B cell (primary cell): ENCODE measurements around the gene CYB5A. TPM values are rescaled to one million over a fixed set of nuclear protein-coding genes. Genes with fewer than 3 reads are reported as not detected.

Experiments used
- ATAC-seq: fragments of 200-7000 bp; cut with Tn5 transposase; one replicate; pipeline ENCODE4 v1.10.0; 2021; ENCODE audit warnings: low read depth, mild to moderate bottlenecking, moderate number of reproducible peaks, moderate library complexity
- CTCF ChIA-PET: fragments of 350-600 bp; sonication (Branson Sonifier 250); formaldehyde crosslinking; loops from one replicate; lab custom pipeline; 2021; ENCODE audit warnings: antibody characterized with exemption, inconsistent platforms; lab: Charles Lee
- POLR2A ChIA-PET: fragments of 350-600 bp; sonication (Branson Sonifier 250); formaldehyde crosslinking; loops from one replicate; lab custom pipeline; 2021; ENCODE audit warnings: antibody characterized with exemption; lab: Charles Lee
- DNase-seq: peaks from one replicate; pipeline ENCODE4 v3.0.0; 2013
- H2AFZ ChIP-seq: 2 replicates; pipeline ENCODE4 v1.6.1; 2012; ENCODE audit warnings: mild to moderate bottlenecking, low read depth, low read length; ENCODE audit not compliant: insufficient read depth, poor library complexity, severe bottlenecking
- H3K27ac ChIP-seq, 2 donors: 1 replicate in 1 of 2; 2 replicates in 1 of 2; pipeline ENCODE4 v1.5.1; 2012 to 2013; ENCODE audit warnings: low read length in 2 of 2, mild to moderate bottlenecking in 2 of 2, moderate library complexity in 1 of 2
- H3K27me3 ChIP-seq, 4 experiments: fragments of 200-600 bp in 1 of 4; sonication (generic) in 1 of 4; replicated peaks in 1 of 4; 1 replicate in 2 of 4; 2 replicates in 2 of 4; pipeline versions ENCODE4 v1.6.1 to v1.7.0; 2013 to 2016; ENCODE audit warnings: low read length in 3 of 4, mild to moderate bottlenecking in 2 of 4, mixed read lengths in 1 of 4, moderate library complexity in 1 of 4; ENCODE audit not compliant: insufficient read depth in 4 of 4, control insufficient read depth in 3 of 4; ENCODE audit errors: control extremely low read depth in 1 of 4
- H3K36me3 ChIP-seq, 2 experiments: replicated peaks in 1 of 2; 1 replicate in 1 of 2; 2 replicates in 1 of 2; pipeline versions ENCODE4 v1.6.1 to v1.7.1; 2013; ENCODE audit warnings: low read length in 1 of 2; ENCODE audit not compliant: insufficient read depth in 2 of 2, control insufficient read depth in 1 of 2; ENCODE audit errors: control extremely low read depth in 1 of 2, extremely low read depth in 1 of 2
- H3K4me1 ChIP-seq, 2 donors: fragments of 200-600 bp in 1 of 2; sonication (generic) in 1 of 2; 1 replicate in 1 of 2; 2 replicates in 1 of 2; pipeline versions ENCODE4 v1.5.1 to v1.6.1; 2013 to 2017; ENCODE audit warnings: low read length in 2 of 2; ENCODE audit not compliant: control insufficient read depth in 2 of 2, insufficient read depth in 2 of 2
- H3K4me2 ChIP-seq: replicated peaks from 2 replicates; pipeline ENCODE3; 2012; ENCODE audit warnings: mild to moderate bottlenecking, low read depth, low read length; ENCODE audit not compliant: poor library complexity, severe bottlenecking
- H3K4me3 ChIP-seq, 5 experiments: fragments of 200-600 bp in 1 of 5; sonication (generic) in 1 of 5; 1 replicate in 3 of 5; 2 replicates in 2 of 5; pipeline versions ENCODE4 v1.5.1 to v1.7.0; 2011 to 2016; ENCODE audit warnings: low read length in 4 of 5, mild to moderate bottlenecking in 4 of 5, low read depth in 2 of 5, control low read depth in 1 of 5, moderate library complexity in 1 of 5; ENCODE audit not compliant: insufficient read depth in 1 of 5; ENCODE audit errors: control extremely low read depth in 1 of 5, extremely low read depth in 1 of 5
- H3K79me2 ChIP-seq: fragments of 200-600 bp; sonication (generic); one replicate; pipeline ENCODE4 v1.6.0; 2016; ENCODE audit warnings: low read length; ENCODE audit not compliant: control insufficient read depth, insufficient read depth
- H3K9ac ChIP-seq: fragments of 200-600 bp; sonication (generic); 2 replicates; pipeline ENCODE4 v1.6.1; 2017; ENCODE audit warnings: mild to moderate bottlenecking, low read length, moderate library complexity
- H3K9me3 ChIP-seq, 3 donors: one replicate each; pipeline versions ENCODE4 v1.6.1 to v1.7.1; 2013; ENCODE audit warnings: low read length in 2 of 3; ENCODE audit not compliant: control insufficient read depth in 2 of 3, insufficient read depth in 1 of 3; ENCODE audit errors: control extremely low read depth in 1 of 3
- H4K20me1 ChIP-seq: 2 replicates; pipeline ENCODE4 v1.6.0; 2012; ENCODE audit warnings: mild to moderate bottlenecking, low read length; ENCODE audit not compliant: insufficient read depth, control insufficient read depth, poor library complexity, severe bottlenecking
- H3K27ac Mint-ChIP-seq: one replicate; pipeline ENCODE4 v1.8.0; 2021; ENCODE audit warnings: mixed read lengths
- H3K27me3 Mint-ChIP-seq: one replicate; pipeline ENCODE4 v1.8.0; 2021; ENCODE audit warnings: mixed read lengths
- H3K4me1 Mint-ChIP-seq: one replicate; pipeline ENCODE4 v1.8.0; 2021; ENCODE audit warnings: mixed read lengths
- H3K4me3 Mint-ChIP-seq: one replicate; pipeline ENCODE4 v1.8.0; 2021; ENCODE audit warnings: mixed read lengths
- H3K9me3 Mint-ChIP-seq: one replicate; pipeline ENCODE4 v1.8.0; 2022; ENCODE audit warnings: mixed read lengths; ENCODE audit not compliant: insufficient read depth
- CTCF ChIP-seq: fragments of 200-600 bp; IDR thresholded peaks from one replicate; pipeline ENCODE4 v1.8.0; 2022; ENCODE audit warnings: antibody characterized with exemption, mild to moderate bottlenecking
- EZH2 ChIP-seq: IDR thresholded peaks from 2 replicates; pipeline ENCODE4 v1.6.1; 2012; ENCODE audit warnings: borderline replicate concordance, low read depth, mild to moderate bottlenecking, moderate library complexity, low read length; ENCODE audit not compliant: insufficient read depth, poor library complexity, severe bottlenecking
- WGBS: methylation state at CpG from one replicate; pipeline ENCODE4 v1.1.5; 2013; ENCODE audit warnings: missing lambda C conversion rate; ENCODE audit not compliant: insufficient coverage; 5-methylcytosine and 5-hydroxymethylcytosine counted together
- intact Hi-C: fragments of 100-400 bp; cut with micrococcal nuclease; formaldehyde crosslinking; loops from one replicate; pipeline ENCODE4 v1.10.0; 2022
- polyA plus RNA-seq: library from polyadenylated mRNA; depleted of rRNA; stranded (reverse); fragments of >200 nt; gene quantifications from 2 replicates; pipeline ENCODE4 v1.2.3, GENCODE V29; 2012
- total RNA-seq, 2 donors: library from RNA; stranded (reverse); fragments of 120-200 nt in 1 of 2; gene quantifications; 1 replicate in 1 of 2; 2 replicates in 1 of 2; pipeline versions ENCODE4 v1.2.3 to v1.2.4, GENCODE V29; 2013 to 2022

The CYB5A gene
- total and polyA plus RNA-seq, 2 donors (not counting 1 experiment from before 2014, with no cell fraction given) = 46.9 to 217 TPM

- Histone ChIP-seq H3K4me3 (no peak overlapping the region), H3K27me3 (no peaks in the 10 kb centered on the region), H3K9me3 (no peaks in the 10 kb centered on the region), H3K79me2 (no peaks in the 10 kb centered on the region), H3K27ac (no peak overlapping the region), H3K4me2 (no peak overlapping the region), H3K9ac (no peak overlapping the region), H3K4me1 (no peaks in the 10 kb centered on the region), H3K36me3 (no peaks in the 10 kb centered on the region), H2AFZ (no peak overlapping the region), H4K20me1 (no peaks in the 10 kb centered on the region)
- ChIA-PET CTCF (no interaction called here), POLR2A (no interaction called here)
- DNase-seq (no peak), ATAC-seq (no peak)
- Mint-ChIP-seq H3K9me3 (no peaks in the 10 kb centered on the region), H3K4me3 (no peak overlapping the region), H3K4me1 (no peaks in the 10 kb centered on the region), H3K27ac (no peak overlapping the region), H3K27me3 (peaks cover 6% of the 10 kb centered on the region)
- 94% methylated on average over 5 of the region's 9 CpGs for WGBS
- intact Hi-C loops = no loop called here
- no peak for TF ChIP-seq CTCF
- no peak for TF ChIP-seq EZH2
Measured at GRCh38 chr18:74221081-74221480, 70.7 kb downstream of the CYB5A start.

GRCh38 chr18:74219056-74219455, 72.7 kb downstream of the CYB5A start:
- Histone ChIP-seq H3K9me3 (peaks cover 0 to 4% (median 0%) of the 10 kb centered on the region in 3 donors), H3K4me3 (no peak overlapping the region), H3K27me3 (peaks cover 0 to 7% (median 0%) of the 10 kb centered on the region in 4 experiments), H2AFZ (no peak overlapping the region), H3K4me1 (no peaks in the 10 kb centered on the region), H3K4me2 (no peak overlapping the region), H3K36me3 (no peaks in the 10 kb centered on the region), H3K27ac (no peak overlapping the region), H4K20me1 (no peaks in the 10 kb centered on the region), H3K79me2 (no peaks in the 10 kb centered on the region), H3K9ac (no peak overlapping the region)
- CTCF ChIA-PET = interaction anchor here (1.6 kb wide), 1 partner anchor 123 kb away, joined by 3 read pairs; no protein-coding TSS in a partner anchor
- H3K27me3 Mint-ChIP-seq = peaks cover 10% of the 10 kb centered on the region
- POLR2A ChIA-PET = no interaction called here
- WGBS = no CpG with 5 or more reads among the region's 10 CpGs
- H3K4me1 Mint-ChIP-seq = no peaks in the 10 kb centered on the region
- no peak for TF ChIP-seq CTCF
- TF ChIP-seq EZH2 = no peak
- ATAC-seq (no peak), DNase-seq (no peak)
- no peaks in the 10 kb centered on the region for H3K9me3 Mint-ChIP-seq
- H3K27ac Mint-ChIP-seq = no peak overlapping the region
- H3K4me3 Mint-ChIP-seq = no peak overlapping the region
- intact Hi-C loops = no loop called here
